GM23338 (cell line): ENCODE measurements around the gene PRCD. TPM values are rescaled to one million over a fixed set of nuclear protein-coding genes. Genes with fewer than 3 reads are reported as not detected.

Experiments
- ATAC-seq: fragments of 200-7000 bp; cut with Tn5 transposase; 3 replicates; pipeline ENCODE4 v1.9.1; 2020
- DNase-seq: peaks from one replicate; pipeline ENCODE4 v3.0.0-alpha.2; 2015; ENCODE audit warnings: low spot score
- H2AFZ ChIP-seq: fragments of 200-600 bp; sonication (generic); 2 replicates; pipeline ENCODE4 v1.8.0; 2016; ENCODE audit warnings: antibody characterized with exemption, mild to moderate bottlenecking, moderate library complexity
- H3F3A ChIP-seq: fragments of 200-600 bp; sonication (generic); replicated peaks from 2 replicates; pipeline ENCODE4 v1.8.0; 2017; ENCODE audit warnings: antibody characterized with exemption, mixed run types, low read depth
- H3K27ac ChIP-seq: fragments of 200-600 bp; sonication (generic); 2 replicates; pipeline ENCODE4 v1.6.1; 2016; ENCODE audit warnings: low read depth
- H3K27me3 ChIP-seq: fragments of 200-600 bp; sonication (generic); 2 replicates; pipeline ENCODE4 v1.8.0; 2016; ENCODE audit warnings: mild to moderate bottlenecking, mixed run types, moderate library complexity; ENCODE audit not compliant: insufficient read depth
- H3K36me3 ChIP-seq: fragments of 200-600 bp; sonication (generic); 2 replicates; pipeline ENCODE4 v1.8.0; 2016; ENCODE audit warnings: mild to moderate bottlenecking; ENCODE audit not compliant: insufficient read depth
- H3K4me1 ChIP-seq: fragments of 200-600 bp; sonication (generic); 2 replicates; pipeline ENCODE4 v1.8.0; 2016; ENCODE audit warnings: mild to moderate bottlenecking, moderate library complexity; ENCODE audit not compliant: insufficient read depth
- H3K4me2 ChIP-seq: fragments of 200-600 bp; sonication (generic); 2 replicates; pipeline ENCODE4 v1.7.1; 2017; ENCODE audit warnings: mixed run types
- H3K4me3 ChIP-seq: fragments of 200-600 bp; sonication (generic); 2 replicates; pipeline ENCODE4 v1.6.1; 2016; ENCODE audit warnings: mixed run types
- H3K79me2 ChIP-seq: fragments of 200-600 bp; sonication (generic); replicated peaks from 2 replicates; pipeline ENCODE4 v1.8.0; 2017; ENCODE audit warnings: mild to moderate bottlenecking; ENCODE audit not compliant: insufficient read depth
- H3K9me2 ChIP-seq: fragments of 200-600 bp; sonication (generic); 2 replicates; pipeline ENCODE4 v1.8.0; 2017; ENCODE audit not compliant: insufficient read depth
- H4K20me1 ChIP-seq: fragments of 200-600 bp; sonication (generic); replicated peaks from 2 replicates; pipeline ENCODE4 v1.8.0; 2017; ENCODE audit warnings: mild to moderate bottlenecking; ENCODE audit not compliant: insufficient read depth
- H3K27ac Mint-ChIP-seq: 2 replicates; pipeline ENCODE4 v1.8.0; 2020; ENCODE audit warnings: inconsistent platforms, mild to moderate bottlenecking, moderate library complexity, mixed read lengths
- H3K27me3 Mint-ChIP-seq: 3 replicates; pipeline ENCODE4 v1.8.0; 2022; ENCODE audit warnings: low read depth, mild to moderate bottlenecking, moderate library complexity, mixed read lengths, inconsistent platforms; ENCODE audit not compliant: insufficient read depth, poor library complexity
- H3K36me3 Mint-ChIP-seq: 3 replicates; pipeline ENCODE4 v1.8.0; 2021; ENCODE audit warnings: low read depth, mild to moderate bottlenecking, inconsistent platforms, moderate library complexity, mixed read lengths
- H3K4me1 Mint-ChIP-seq: 3 replicates; pipeline ENCODE4 v1.8.0; 2020; ENCODE audit warnings: mild to moderate bottlenecking, inconsistent platforms, mixed read lengths
- H3K4me3 Mint-ChIP-seq: 3 replicates; pipeline ENCODE4 v1.8.0; 2021; ENCODE audit warnings: moderate library complexity, mild to moderate bottlenecking, inconsistent platforms, mixed read lengths
- H3K9me3 Mint-ChIP-seq: 3 replicates; pipeline ENCODE4 v1.8.0; 2020; ENCODE audit warnings: moderate library complexity, mild to moderate bottlenecking, inconsistent platforms, mixed read lengths
- CREB1 ChIP-seq: fragments of 250-450 bp; sonication (Bioruptor Pico); IDR thresholded peaks from 2 replicates; pipeline ENCODE4 v1.5.0; 2020; ENCODE audit warnings: low read depth, mild to moderate bottlenecking, moderate library complexity
- NANOG ChIP-seq: IDR thresholded peaks from 2 replicates; pipeline ENCODE4 v1.6.1; 2016; ENCODE audit warnings: antibody characterized with exemption, borderline replicate concordance
- POLR2AphosphoS5 ChIP-seq: IDR thresholded peaks from 2 replicates; pipeline ENCODE4 v1.6.1; 2016; ENCODE audit warnings: antibody characterized with exemption, low read depth
- ZNF114 ChIP-seq: fragments of 250-450 bp; sonication (Bioruptor Pico); IDR thresholded peaks from 2 replicates; pipeline ENCODE4 v1.5.0; 2020; ENCODE audit warnings: mild to moderate bottlenecking, moderate library complexity
- ZNF462 ChIP-seq: fragments of 250-450 bp; sonication (Bioruptor Pico); IDR thresholded peaks from 2 replicates; pipeline ENCODE4 v1.5.0; 2020; ENCODE audit warnings: mild to moderate bottlenecking, moderate library complexity
- polyA plus RNA-seq: library from polyadenylated mRNA; unstranded; fragments of >200 nt; fragmentation: Nextera tagmentation; extraction: Ambion mirVana; gene quantifications from 2 replicates; pipeline ENCODE4 v1.2.1, GENCODE V29; 2016
- total RNA-seq: library from RNA; depleted of rRNA; stranded (reverse); fragments of >200 nt; shearing (Covaris generic); gene quantifications from 2 replicates; pipeline ENCODE4 v1.2.3, GENCODE V29; 2014
- TF ChIP-seq, protein P1 (sequence below): IDR thresholded peaks from 2 replicates; pipeline ENCODE4 v1.6.1; 2016; ENCODE audit warnings: antibody characterized with exemption

PRCD gene
- total and polyA plus RNA-seq, 2 experiments from 2014 or later: 0.38 to 1.6 TPM

- no peak for TF ChIP-seq ZNF462 (CRISPR knock-in tag)
These were observed 38.0 kb upstream of the PRCD start (continued) for GRCh38 chr17:76501827-76502307.

- Histone ChIP-seq H3K9me2 (no peaks in the 10 kb centered on the region), H2AFZ (peak overlapping the region; percentile 90), H3K27ac (no peak overlapping the region), H4K20me1 (no peaks in the 10 kb centered on the region; the same call in 1 of the 2 replicates), H3K4me3 (no peak overlapping the region), H3K36me3 (no peaks in the 10 kb centered on the region), H3F3A (0 out of 2 replicates have a peak, but pooled peaks cover 3% of the 10 kb centered on the region), H3K79me2 (peaks cover 3% of the 10 kb centered on the region; the same call in 1 of the 2 replicates), H3K4me1 (peaks cover 25% of the 10 kb centered on the region; the same call in 1 of the 2 replicates), H3K4me2 (0 out of 2 replicates have a peak overlapping the region, but pooled peaks have one; percentile 72), H3K27me3 (peaks cover 4% of the 10 kb centered on the region; the same call in 1 of the 2 replicates)
- no peak for ATAC-seq
- Mint-ChIP-seq H3K4me3 (no peak overlapping the region; the same call in 2 of the 3 replicates), H3K27me3 (peaks cover 23% of the 10 kb centered on the region), H3K9me3 (no peaks in the 10 kb centered on the region), H3K36me3 (no peaks in the 10 kb centered on the region), H3K27ac (0 out of 2 replicates have a peak overlapping the region, but pooled peaks have one; percentile 5), H3K4me1 (peaks cover 46% of the 10 kb centered on the region)
- no peak for DNase-seq
- TF ChIP-seq, protein P1, sequence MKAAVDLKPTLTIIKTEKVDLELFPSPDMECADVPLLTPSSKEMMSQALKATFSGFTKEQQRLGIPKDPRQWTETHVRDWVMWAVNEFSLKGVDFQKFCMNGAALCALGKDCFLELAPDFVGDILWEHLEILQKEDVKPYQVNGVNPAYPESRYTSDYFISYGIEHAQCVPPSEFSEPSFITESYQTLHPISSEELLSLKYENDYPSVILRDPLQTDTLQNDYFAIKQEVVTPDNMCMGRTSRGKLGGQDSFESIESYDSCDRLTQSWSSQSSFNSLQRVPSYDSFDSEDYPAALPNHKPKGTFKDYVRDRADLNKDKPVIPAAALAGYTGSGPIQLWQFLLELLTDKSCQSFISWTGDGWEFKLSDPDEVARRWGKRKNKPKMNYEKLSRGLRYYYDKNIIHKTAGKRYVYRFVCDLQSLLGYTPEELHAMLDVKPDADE: no peak
- no peak for TF ChIP-seq ZNF462 (CRISPR knock-in tag)
- no peak for TF ChIP-seq POLR2AphosphoS5
- no peak for TF ChIP-seq ZNF114
- TF ChIP-seq NANOG: no peak
- TF ChIP-seq CREB1: no peak
These were observed 37.3 kb upstream of the PRCD start for GRCh38 chr17:76502341-76503211.
